B cell (primary cell): Measurements from ENCODE around the gene POMT2.

ENCODE experiments used
- EZH2 ChIP-seq: IDR thresholded peaks from 2 replicates; pipeline ENCODE4 v1.6.1; 2012; ENCODE audit warnings: borderline replicate concordance, low read depth, mild to moderate bottlenecking, moderate library complexity, low read length; ENCODE audit not compliant: insufficient read depth, poor library complexity, severe bottlenecking
- TF ChIP-seq, protein P1 (sequence below): fragments of 200-600 bp; IDR thresholded peaks from one replicate; pipeline ENCODE4 v1.8.0; 2022; ENCODE audit warnings: antibody characterized with exemption, mild to moderate bottlenecking

- TF ChIP-seq, protein P1, sequence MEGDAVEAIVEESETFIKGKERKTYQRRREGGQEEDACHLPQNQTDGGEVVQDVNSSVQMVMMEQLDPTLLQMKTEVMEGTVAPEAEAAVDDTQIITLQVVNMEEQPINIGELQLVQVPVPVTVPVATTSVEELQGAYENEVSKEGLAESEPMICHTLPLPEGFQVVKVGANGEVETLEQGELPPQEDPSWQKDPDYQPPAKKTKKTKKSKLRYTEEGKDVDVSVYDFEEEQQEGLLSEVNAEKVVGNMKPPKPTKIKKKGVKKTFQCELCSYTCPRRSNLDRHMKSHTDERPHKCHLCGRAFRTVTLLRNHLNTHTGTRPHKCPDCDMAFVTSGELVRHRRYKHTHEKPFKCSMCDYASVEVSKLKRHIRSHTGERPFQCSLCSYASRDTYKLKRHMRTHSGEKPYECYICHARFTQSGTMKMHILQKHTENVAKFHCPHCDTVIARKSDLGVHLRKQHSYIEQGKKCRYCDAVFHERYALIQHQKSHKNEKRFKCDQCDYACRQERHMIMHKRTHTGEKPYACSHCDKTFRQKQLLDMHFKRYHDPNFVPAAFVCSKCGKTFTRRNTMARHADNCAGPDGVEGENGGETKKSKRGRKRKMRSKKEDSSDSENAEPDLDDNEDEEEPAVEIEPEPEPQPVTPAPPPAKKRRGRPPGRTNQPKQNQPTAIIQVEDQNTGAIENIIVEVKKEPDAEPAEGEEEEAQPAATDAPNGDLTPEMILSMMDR, result no peak
- no peak for TF ChIP-seq EZH2
These were observed 5.9 kb downstream of the POMT2 start for GRCh38 chr14:77314539-77315457.
